GM12891 (cell line): ENCODE measurements around the gene SMTN.

Experiments used
- POLR2A ChIP-seq: IDR thresholded peaks from 2 replicates; pipeline ENCODE4 v1.6.1; 2011; ENCODE audit warnings: low read depth, low read length, control low read depth
- TAF1 ChIP-seq: IDR thresholded peaks from 2 replicates; pipeline ENCODE4 v1.6.1; 2011; ENCODE audit warnings: low read depth, low read length, control low read depth

- TF ChIP-seq POLR2A (no peak), TAF1 (no peak)
Observed at GRCh38 chr22:31095637-31096249, 14.6 kb downstream of the SMTN start.
